Upper lobe of right lung (tissue), 1 donor: ENCODE results near the gene LYPD6B. TPM values are rescaled to one million over a fixed set of nuclear protein-coding genes. Genes with fewer than 3 reads are reported as not detected.

Source experiments
- ATAC-seq: fragments of 200-7000 bp; cut with Tn5 transposase; one replicate; pipeline ENCODE4 v1.9.1; 2020; ENCODE audit warnings: mild to moderate bottlenecking, moderate library complexity
- DNase-seq: peaks from one replicate; pipeline ENCODE4 v3.0.0-alpha.2; 2020
- H3K27ac ChIP-seq: fragments of 200-600 bp; one replicate; pipeline ENCODE4 v1.8.0; 2022
- H3K27me3 ChIP-seq: fragments of 200-600 bp; one replicate; pipeline ENCODE4 v1.8.0; 2022; ENCODE audit warnings: mild to moderate bottlenecking
- H3K36me3 ChIP-seq: fragments of 200-600 bp; one replicate; pipeline ENCODE4 v1.8.0; 2022
- H3K4me1 ChIP-seq: fragments of 200-600 bp; one replicate; pipeline ENCODE4 v1.8.0; 2022
- H3K4me3 ChIP-seq: fragments of 200-600 bp; one replicate; pipeline ENCODE4 v1.8.0; 2022; ENCODE audit warnings: mild to moderate bottlenecking
- H3K9me3 ChIP-seq: fragments of 200-600 bp; one replicate; pipeline ENCODE4 v1.8.0; 2022
- CTCF ChIP-seq: fragments of 200-600 bp; IDR thresholded peaks from one replicate; pipeline ENCODE4 v1.8.0; 2022; ENCODE audit warnings: antibody characterized with exemption
- intact Hi-C: fragments of 100-400 bp; cut with DNase I; formaldehyde crosslinking; loops from one replicate; pipeline ENCODE4 v1.11.0; 2022
- total RNA-seq: library from RNA; stranded (reverse); fragmentation: NEBNext Ultra II Directional; extraction: Animal tissue kit (Norgen Biotek cat#: 25700); gene quantifications from one replicate; pipeline ENCODE4 v1.2.1, GENCODE V29; 2021
- donor health status: DM: no; HTN: yes; CAD: no; lungs with severe emphysema.

The LYPD6B gene
- total RNA-seq, 1 donor from 2014 or later = 0.78 TPM

- H3K36me3 ChIP-seq = no peaks in the 10 kb centered on the region
- H3K27ac ChIP-seq = no peak overlapping the region
- no peaks in the 10 kb centered on the region for H3K4me1 ChIP-seq
- TF ChIP-seq CTCF = no peak
- ATAC-seq = no peak
- intact Hi-C loops = no loop called here
- no peak for DNase-seq
- H3K27me3 ChIP-seq = no peaks in the 10 kb centered on the region
- H3K4me3 ChIP-seq = no peak overlapping the region
- no peaks in the 10 kb centered on the region for H3K9me3 ChIP-seq
Measured at GRCh38 chr2:149223472-149224095, 185.1 kb downstream of the LYPD6B start.

GRCh38 chr2:149224543-149224942 lies 186.0 kb downstream of the LYPD6B start:
- Histone ChIP-seq H3K4me3 (no peak overlapping the region), H3K4me1 (no peaks in the 10 kb centered on the region), H3K27me3 (no peaks in the 10 kb centered on the region), H3K9me3 (no peaks in the 10 kb centered on the region), H3K27ac (no peak overlapping the region), H3K36me3 (no peaks in the 10 kb centered on the region)
- TF ChIP-seq CTCF = no peak
- ATAC-seq (no peak), DNase-seq (no peak)
- intact Hi-C loops = no loop called here

GRCh38 chr2:149225446-149225845 lies 186.9 kb downstream of the LYPD6B start:
- H3K27me3 ChIP-seq = no peaks in the 10 kb centered on the region
- no peaks in the 10 kb centered on the region for H3K4me1 ChIP-seq
- H3K36me3 ChIP-seq = no peaks in the 10 kb centered on the region
- no peak for ATAC-seq
- intact Hi-C loops = no loop called here
- H3K9me3 ChIP-seq = no peaks in the 10 kb centered on the region
- H3K4me3 ChIP-seq = no peak overlapping the region
- no peak overlapping the region for H3K27ac ChIP-seq
- no peak for TF ChIP-seq CTCF
- DNase-seq = no peak

- Histone ChIP-seq H3K36me3 (no peaks in the 10 kb centered on the region), H3K27ac (no peak overlapping the region), H3K4me1 (no peaks in the 10 kb centered on the region), H3K4me3 (no peak overlapping the region), H3K27me3 (no peaks in the 10 kb centered on the region), H3K9me3 (no peaks in the 10 kb centered on the region)
- intact Hi-C loops = no loop called here
- DNase-seq (no peak), ATAC-seq (no peak)
- no peak for TF ChIP-seq CTCF
Measured at GRCh38 chr2:149226790-149227189, 188.3 kb downstream of the LYPD6B start.

- intact Hi-C loops = no loop called here
- DNase-seq = no peak
- Histone ChIP-seq H3K27me3 (no peaks in the 10 kb centered on the region), H3K36me3 (no peaks in the 10 kb centered on the region), H3K4me3 (no peak overlapping the region), H3K27ac (no peak overlapping the region), H3K4me1 (no peaks in the 10 kb centered on the region), H3K9me3 (no peaks in the 10 kb centered on the region)
- no peak for ATAC-seq
- no peak for TF ChIP-seq CTCF
Measured at GRCh38 chr2:149235816-149236375, 197.4 kb downstream of the LYPD6B start.
